ENCODE data around the gene NPM3.

The NPM3 gene

DNA sequence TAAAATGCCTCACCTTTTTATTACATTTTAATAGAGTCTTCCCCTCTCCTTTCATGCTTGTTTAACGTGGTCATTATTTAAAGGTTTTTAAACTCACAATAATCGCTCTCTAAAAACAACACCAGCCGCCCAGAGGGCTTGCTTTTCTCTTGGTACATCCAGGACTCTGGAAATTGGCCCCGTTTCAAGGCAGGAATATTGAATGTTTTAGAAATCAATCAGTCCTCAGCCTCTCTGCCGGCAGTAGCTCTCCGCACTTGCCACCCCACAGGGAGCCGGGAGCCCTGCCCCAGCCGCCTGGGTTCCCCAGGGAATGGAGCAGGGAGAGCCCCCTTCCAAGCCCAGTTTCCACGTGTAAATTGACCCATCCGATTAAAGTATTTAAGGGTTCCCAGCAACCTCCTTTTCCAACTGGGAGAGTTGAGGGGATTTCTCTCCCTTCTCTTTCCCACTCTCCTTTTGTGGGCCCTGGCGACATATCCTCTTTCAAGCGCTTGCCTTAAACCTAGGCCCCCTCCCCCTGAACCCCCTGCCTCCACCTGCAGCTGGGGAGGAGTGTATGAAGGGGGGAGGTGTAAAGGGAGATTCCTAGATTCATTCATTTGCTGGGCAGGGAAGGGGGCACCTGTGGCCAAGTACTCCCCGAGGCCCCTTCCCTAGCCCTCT lies 9.2 kb downstream of the NPM3 start:
- no peak for DNase-seq

GRCh38 chr10:101772895-101773761 lies 10.1 kb downstream of the NPM3 start:
- no peak for DNase-seq

- DNase-seq, result no peak
Measured at GRCh38 chr10:101772017-101772894, 11.0 kb downstream of the NPM3 start.

DNA sequence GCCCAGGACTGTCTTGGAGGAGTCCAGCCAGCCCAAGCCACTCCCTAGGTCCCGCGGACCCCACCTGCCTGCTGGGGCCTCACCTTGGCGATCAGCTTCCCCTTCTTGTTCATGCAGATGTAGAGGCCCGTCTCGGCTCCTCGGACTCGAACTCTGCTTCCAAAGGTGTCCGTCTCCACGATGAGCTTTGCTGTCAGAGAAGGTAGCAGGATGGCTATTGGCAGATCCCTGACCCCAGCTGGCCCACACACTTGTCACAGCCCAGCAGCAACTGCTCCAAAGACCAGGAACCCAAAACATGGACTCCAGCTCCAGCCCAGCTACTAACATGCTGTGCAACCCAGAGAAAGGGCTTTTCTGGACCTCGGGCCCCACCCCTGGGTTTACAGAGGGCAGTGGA lies 11.9 kb downstream of the NPM3 start:
- no peak for DNase-seq

GRCh38 chr10:101770331-101771215 lies 12.7 kb downstream of the NPM3 start:
- no peak for DNase-seq

- no peak for DNase-seq
Measured at GRCh38 chr10:101769541-101770180, 13.6 kb downstream of the NPM3 start.

DNA sequence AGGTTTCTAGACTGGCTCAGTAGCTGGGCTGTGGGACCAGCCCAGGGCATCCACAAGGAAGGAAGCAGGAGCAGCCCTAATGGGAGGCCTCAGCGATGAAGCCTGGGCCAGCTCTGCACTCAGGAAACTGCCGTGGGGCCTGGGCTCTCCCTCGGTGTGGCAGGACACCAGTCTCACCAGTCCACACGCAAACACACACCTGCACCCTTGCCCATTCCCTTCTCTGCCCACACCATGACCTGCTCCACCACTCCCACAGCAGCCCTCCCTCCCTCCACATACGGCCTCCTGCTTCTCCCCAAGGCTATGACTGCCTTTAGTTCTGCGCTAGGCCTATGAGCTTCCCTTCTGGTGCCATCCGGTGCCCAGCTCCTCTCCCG lies 14.5 kb downstream of the NPM3 start:
- DNase-seq, result no peak

DNA sequence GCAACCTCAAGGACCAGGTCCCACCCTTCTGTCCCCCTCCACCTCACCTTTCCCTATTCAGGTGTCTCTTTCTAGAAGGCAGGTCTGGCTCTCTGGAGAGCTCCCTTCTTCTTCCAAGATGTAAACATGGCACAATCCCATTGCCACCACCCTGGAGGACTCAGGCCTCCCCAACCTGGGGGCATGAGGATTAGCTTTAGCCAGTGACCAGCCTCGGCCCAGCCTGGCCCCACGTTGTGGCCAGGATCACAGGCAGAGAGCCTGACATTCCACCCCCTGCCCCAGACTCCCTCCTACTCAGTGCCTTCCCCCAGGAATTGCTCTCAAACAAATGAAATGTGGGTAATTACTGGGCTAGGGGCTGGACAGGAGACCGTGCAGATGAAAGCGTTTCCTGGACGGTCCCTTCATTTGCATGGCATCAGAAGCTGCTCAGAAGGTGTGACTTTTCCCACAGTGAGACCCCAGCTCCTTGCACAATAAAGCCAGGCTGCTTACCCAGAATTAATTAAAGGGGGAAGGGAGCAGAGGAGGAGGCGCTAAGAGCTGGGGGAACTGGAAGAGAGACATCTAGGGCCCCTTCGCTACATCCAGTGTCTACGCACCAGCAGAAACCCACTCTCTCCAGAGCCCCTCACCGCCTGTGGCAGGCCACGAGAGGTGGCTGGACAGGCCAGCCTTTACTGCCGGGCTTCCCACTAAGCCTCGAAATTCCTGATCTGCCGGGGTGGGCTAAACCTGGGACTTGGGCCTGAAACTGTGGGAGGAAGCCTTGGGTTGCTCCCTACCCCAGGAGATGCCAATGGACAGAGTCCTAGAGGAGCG lies 15.1 kb downstream of the NPM3 start:
- no peak for DNase-seq

GRCh38 chr10:101767600-101767945 lies 15.7 kb downstream of the NPM3 start:
- no peak for DNase-seq

- no peak for DNase-seq
Measured at GRCh38 chr10:101766753-101767599, 16.3 kb downstream of the NPM3 start.

DNA sequence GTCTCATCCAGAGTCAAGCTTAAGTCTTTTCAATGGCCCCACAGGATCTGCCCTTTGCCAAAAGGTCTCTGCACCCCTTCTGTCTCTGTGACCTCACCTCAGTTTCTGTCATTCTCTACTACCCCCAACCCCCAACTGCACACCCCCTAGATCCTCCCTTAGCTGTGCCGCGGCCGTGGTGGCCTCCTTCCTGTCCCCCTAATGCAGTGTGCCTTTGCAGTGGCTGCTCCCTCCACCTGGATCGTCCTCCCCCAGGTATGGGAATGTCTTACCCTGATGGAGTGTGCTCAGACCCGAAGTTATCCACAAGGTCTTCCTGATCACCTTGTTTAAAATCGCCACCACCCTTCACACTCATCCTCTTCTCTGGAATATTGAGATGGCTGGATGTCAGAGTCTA lies 16.9 kb downstream of the NPM3 start:
- no peak for DNase-seq

DNA sequence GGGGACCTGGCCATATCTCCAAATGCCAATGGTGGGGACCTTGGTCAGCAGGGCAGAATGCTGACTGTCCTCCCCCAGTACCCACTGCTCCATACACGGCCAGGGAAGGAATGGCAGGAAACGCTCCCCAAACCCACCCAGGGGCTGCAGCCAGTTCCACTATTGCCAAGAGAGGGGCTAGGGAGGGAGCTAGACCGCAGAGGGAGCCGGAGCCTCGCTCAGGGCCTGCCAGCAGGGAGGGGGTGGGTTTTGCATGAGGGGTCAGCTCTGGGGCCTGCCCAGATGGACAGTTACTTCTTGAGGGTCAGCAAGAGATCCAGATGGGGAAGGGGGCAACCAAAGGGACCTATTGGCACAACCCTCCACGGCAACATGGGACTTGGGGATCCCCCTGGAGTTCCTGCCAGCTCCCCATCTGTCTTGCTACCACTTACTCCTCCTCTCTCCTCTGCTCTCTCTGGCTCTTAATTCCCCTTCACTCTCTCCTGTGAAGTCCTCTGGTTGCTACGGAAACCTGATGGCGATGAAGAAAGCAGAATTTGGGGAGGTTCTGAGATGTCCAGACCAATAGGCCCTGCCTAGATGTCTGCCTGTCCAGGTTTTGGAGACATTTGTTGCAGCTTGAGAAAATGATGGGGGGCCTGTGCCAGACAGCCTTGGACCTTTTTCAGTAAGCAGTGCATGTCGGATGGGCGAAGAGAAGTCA lies 20.0 kb downstream of the NPM3 start:
- no peak for DNase-seq

DNA sequence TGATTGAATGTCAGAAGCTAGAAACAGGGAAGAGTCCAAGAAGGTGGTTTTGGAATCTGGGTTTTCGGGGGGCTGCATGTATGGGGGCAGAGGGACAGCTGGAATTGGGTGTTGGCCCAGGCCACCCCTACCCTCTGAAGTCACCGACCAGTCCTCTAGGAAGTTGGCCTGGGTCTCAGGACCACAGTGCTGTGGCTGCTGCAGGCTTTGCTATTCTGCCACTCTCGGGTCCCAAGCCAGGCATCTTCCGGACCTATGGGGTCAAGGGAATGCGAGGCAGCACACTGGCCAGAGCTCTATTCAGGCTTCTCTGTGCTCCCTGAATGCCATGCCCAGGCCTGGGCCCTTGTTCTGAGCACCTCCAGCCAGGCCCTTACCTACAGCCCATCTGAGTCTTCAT lies 20.5 kb downstream of the NPM3 start:
- no peak for DNase-seq

- DNase-seq, result no peak
Measured at GRCh38 chr10:101761226-101761625, 22.0 kb downstream of the NPM3 start.

DNA sequence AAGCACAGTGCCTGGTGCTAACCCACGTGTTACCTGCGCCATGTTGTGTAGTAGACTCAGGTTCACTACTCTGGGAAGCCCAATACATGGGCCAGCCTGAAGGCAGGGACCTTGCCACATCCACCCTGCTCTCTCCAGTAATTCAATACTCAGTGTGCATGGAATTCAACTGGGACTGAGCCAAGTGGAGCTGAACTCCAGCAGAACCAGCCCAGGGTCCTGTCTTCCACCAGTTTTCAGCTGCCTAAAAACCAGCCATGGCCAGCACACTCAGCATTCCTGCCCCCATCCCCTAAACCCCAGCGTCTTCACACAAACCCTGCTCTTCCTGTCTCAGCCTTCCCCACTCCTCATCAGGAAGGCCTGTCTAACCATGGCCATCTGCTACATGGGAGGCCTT lies 22.7 kb downstream of the NPM3 start:
- no peak for DNase-seq

DNA sequence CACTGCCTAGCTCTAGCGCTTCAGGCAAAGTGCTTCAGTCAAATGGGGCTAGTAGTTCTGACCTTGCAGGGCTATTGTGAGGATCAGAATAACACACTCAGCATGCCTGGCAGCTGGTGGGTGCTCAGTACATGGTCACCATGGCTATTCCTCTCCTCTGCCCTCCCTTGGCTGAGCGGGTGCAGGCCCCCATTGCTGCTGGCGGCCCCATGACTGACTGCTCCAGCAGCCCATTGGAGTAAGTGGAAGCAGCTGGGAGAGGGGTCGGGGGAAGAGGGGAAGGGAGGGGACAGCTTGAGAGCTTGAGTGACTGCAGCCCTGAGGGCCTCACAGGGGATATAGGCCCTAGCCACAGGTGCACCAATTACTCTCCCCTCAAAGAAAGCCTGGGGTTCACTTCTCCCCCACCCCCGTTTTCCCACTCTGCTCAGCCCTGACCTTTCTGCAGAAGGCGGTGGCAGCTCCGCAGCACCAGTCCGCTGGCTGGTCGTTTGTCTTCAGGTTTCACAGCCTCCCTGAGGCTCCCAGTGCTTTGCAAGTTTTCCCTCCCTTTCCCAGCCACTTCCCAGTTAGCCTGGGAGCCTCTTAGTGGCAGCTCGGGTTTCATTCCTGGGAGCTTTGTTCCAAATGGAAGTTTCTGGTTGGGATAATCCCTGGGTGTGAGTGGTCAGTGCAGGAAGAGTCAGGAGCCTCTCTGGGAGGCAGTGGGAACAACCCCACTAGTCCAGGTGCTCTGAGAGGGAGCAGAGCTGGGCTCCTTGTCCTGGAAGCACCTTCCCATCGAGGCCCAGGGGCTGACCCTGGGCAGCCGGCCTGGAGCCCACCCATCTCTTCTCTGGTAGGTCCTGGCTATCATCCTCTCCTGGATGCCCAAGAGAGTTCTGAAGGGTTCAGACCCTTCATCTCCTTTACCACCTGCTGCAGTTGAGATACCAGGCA lies 23.7 kb downstream of the NPM3 start:
- no peak for DNase-seq

DNA sequence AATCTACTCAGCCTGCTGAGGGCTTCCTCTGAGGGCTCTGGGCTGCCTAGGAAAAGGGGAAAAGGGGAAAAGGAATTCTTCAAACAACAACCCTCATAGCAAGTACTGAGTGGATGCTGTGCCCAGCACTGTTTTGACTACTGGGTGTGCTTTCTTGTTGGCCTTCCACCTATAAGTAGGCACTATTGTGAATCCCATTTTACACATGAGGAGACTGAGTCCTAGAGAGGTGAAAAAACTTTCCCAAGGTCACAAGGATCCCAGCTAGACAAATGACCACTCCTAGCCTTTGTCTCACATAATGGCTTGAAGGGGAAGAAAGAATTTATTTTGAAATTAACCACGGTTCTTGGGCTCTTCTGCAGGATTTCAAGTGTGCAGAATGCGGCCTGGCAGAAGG lies 24.4 kb downstream of the NPM3 start:
- DNase-seq, result no peak

- no peak for DNase-seq
Measured at GRCh38 chr10:101752241-101752640, 31.0 kb downstream of the NPM3 start.

All from CD4-positive, alpha-beta T cell treated with Interferon alpha-2 for 1 hour (primary cell).